Measurements from ENCODE around the gene ABTB2.

DNA sequence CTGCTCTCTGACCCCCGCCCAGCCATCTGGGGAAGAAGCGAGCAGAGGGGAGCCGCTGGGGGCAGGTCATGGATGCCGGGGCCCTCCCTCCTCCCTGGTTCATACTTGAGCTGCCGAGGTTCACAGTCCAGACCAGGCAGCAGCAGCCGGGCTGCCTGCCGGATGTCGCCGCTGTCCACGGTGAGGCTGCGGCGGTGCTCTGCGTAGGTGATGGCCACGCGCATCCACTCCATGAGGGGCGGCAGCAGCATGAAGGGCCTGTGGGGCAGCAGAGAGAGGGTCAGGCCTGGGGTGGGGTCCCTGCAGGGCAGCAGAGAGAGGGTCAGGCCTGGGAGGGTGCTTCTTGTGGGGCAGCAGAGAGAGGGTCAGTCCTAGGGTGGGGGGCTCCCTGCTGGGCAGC, 184.8 kb downstream of the ABTB2 start:
- TF ChIP-seq CTCF (IDR thresholded peaks at IDR 0.05) (no peak), POLR2A (IDR thresholded peaks at IDR 0.05) (no peak), EP300 (IDR thresholded peaks at IDR 0.05) (no peak), POLR2AphosphoS5 (IDR thresholded peaks at IDR 0.05) (no peak)
